ENCODE results near the gene FLT1. TPM values are rescaled to one million over a fixed set of nuclear protein-coding genes. Genes with fewer than 3 reads are reported as not detected.

FLT1 gene
- total and polyA plus RNA-seq, 2 donors, result 4.3 to 5.5 TPM

- H3K27me3 ChIP-seq (ENCODE audit: control insufficient read depth in 2 of 2, insufficient read depth in 1 of 2, low read length in 1 of 2), result no peaks in the 10 kb centered on the region
- peaks cover 0 to 3% of the 10 kb centered on the region in 2 donors for H3K4me1 ChIP-seq (ENCODE audit: control insufficient read depth in 2 of 2, insufficient read depth in 2 of 2, low read length in 2 of 2)
- H3K4me3 ChIP-seq (ENCODE audit: low read length in 2 of 2), result no peak overlapping the region
- no peaks in the 10 kb centered on the region for H3K36me3 ChIP-seq (ENCODE audit: control insufficient read depth in 2 of 2, insufficient read depth in 2 of 2, low read length in 1 of 2)
- H3K9me3 ChIP-seq (ENCODE audit: control insufficient read depth in 2 of 2, insufficient read depth in 1 of 2, low read length in 1 of 2), result no peaks in the 10 kb centered on the region
- no peak for DNase-seq (ENCODE audit: low read depth in 6 of 9, low spot score in 9 of 9)
- 97% methylated on average over 4 of the region's 4 CpGs for WGBS
- no peak overlapping the region for H3K27ac ChIP-seq (ENCODE audit: low read depth in 1 of 2, low read length in 1 of 2)
Observed at GRCh38 chr13:28420704-28421103, 74.2 kb downstream of the FLT1 start.

- H3K27ac ChIP-seq (ENCODE audit: low read depth in 1 of 2, low read length in 1 of 2), result no peak overlapping the region
- H3K36me3 ChIP-seq (ENCODE audit: control insufficient read depth in 2 of 2, insufficient read depth in 2 of 2, low read length in 1 of 2), result no peaks in the 10 kb centered on the region
- H3K9me3 ChIP-seq (ENCODE audit: control insufficient read depth in 2 of 2, insufficient read depth in 1 of 2, low read length in 1 of 2), result no peaks in the 10 kb centered on the region
- H3K27me3 ChIP-seq (ENCODE audit: control insufficient read depth in 2 of 2, insufficient read depth in 1 of 2, low read length in 1 of 2), result no peaks in the 10 kb centered on the region
- WGBS, result 79% methylated on average over 3 of the region's 3 CpGs
- no peak for DNase-seq (ENCODE audit: low read depth in 6 of 9, low spot score in 9 of 9)
- no peak overlapping the region for H3K4me3 ChIP-seq (ENCODE audit: low read length in 2 of 2)
- H3K4me1 ChIP-seq (ENCODE audit: control insufficient read depth in 2 of 2, insufficient read depth in 2 of 2, low read length in 2 of 2), result no peaks in the 10 kb centered on the region
Observed at GRCh38 chr13:28415994-28416421, 78.9 kb downstream of the FLT1 start.

GRCh38 chr13:28413999-28414398 is 80.9 kb downstream of the FLT1 start:
- Histone ChIP-seq H3K36me3 (ENCODE audit: control insufficient read depth in 2 of 2, insufficient read depth in 2 of 2, low read length in 1 of 2) (no peaks in the 10 kb centered on the region), H3K4me3 (ENCODE audit: low read length in 2 of 2) (no peak overlapping the region), H3K27ac (ENCODE audit: low read depth in 1 of 2, low read length in 1 of 2) (no peak overlapping the region), H3K4me1 (ENCODE audit: control insufficient read depth in 2 of 2, insufficient read depth in 2 of 2, low read length in 2 of 2) (peaks cover 0 to 7% of the 10 kb centered on the region in 2 donors), H3K9me3 (ENCODE audit: control insufficient read depth in 2 of 2, insufficient read depth in 1 of 2, low read length in 1 of 2) (no peaks in the 10 kb centered on the region), H3K27me3 (ENCODE audit: control insufficient read depth in 2 of 2, insufficient read depth in 1 of 2, low read length in 1 of 2) (no peaks in the 10 kb centered on the region)
- no peak for DNase-seq (ENCODE audit: low read depth in 6 of 9, low spot score in 9 of 9)
- WGBS, result 95% methylated on average over 4 of the region's 4 CpGs

GRCh38 chr13:28412981-28413380 is 81.9 kb downstream of the FLT1 start:
- DNase-seq (ENCODE audit: low read depth in 6 of 9, low spot score in 9 of 9), result no peak
- Histone ChIP-seq H3K36me3 (ENCODE audit: control insufficient read depth in 2 of 2, insufficient read depth in 2 of 2, low read length in 1 of 2) (no peaks in the 10 kb centered on the region), H3K4me1 (ENCODE audit: control insufficient read depth in 2 of 2, insufficient read depth in 2 of 2, low read length in 2 of 2) (peaks cover 2 to 16% of the 10 kb centered on the region in 2 donors), H3K27ac (ENCODE audit: low read depth in 1 of 2, low read length in 1 of 2) (no peak overlapping the region), H3K4me3 (ENCODE audit: low read length in 2 of 2) (no peak overlapping the region), H3K27me3 (ENCODE audit: control insufficient read depth in 2 of 2, insufficient read depth in 1 of 2, low read length in 1 of 2) (no peaks in the 10 kb centered on the region), H3K9me3 (ENCODE audit: control insufficient read depth in 2 of 2, insufficient read depth in 1 of 2, low read length in 1 of 2) (no peaks in the 10 kb centered on the region)
- 88% methylated on average over 8 of the region's 8 CpGs for WGBS

- Histone ChIP-seq H3K4me3 (ENCODE audit: low read length in 2 of 2) (no peak overlapping the region), H3K4me1 (ENCODE audit: control insufficient read depth in 2 of 2, insufficient read depth in 2 of 2, low read length in 2 of 2) (peaks cover 2 to 16% of the 10 kb centered on the region in 2 donors), H3K36me3 (ENCODE audit: control insufficient read depth in 2 of 2, insufficient read depth in 2 of 2, low read length in 1 of 2) (no peaks in the 10 kb centered on the region), H3K27me3 (ENCODE audit: control insufficient read depth in 2 of 2, insufficient read depth in 1 of 2, low read length in 1 of 2) (no peaks in the 10 kb centered on the region), H3K27ac (ENCODE audit: low read depth in 1 of 2, low read length in 1 of 2) (no peak overlapping the region), H3K9me3 (ENCODE audit: control insufficient read depth in 2 of 2, insufficient read depth in 1 of 2, low read length in 1 of 2) (no peaks in the 10 kb centered on the region)
- 39% methylated on average over 5 of the region's 5 CpGs for WGBS
- DNase-seq (ENCODE audit: low read depth in 6 of 9, low spot score in 9 of 9), result no peak
Observed at GRCh38 chr13:28411831-28412353, 83.0 kb downstream of the FLT1 start.

GRCh38 chr13:28410096-28410495 is 84.8 kb downstream of the FLT1 start:
- Histone ChIP-seq H3K36me3 (ENCODE audit: control insufficient read depth in 2 of 2, insufficient read depth in 2 of 2, low read length in 1 of 2) (no peaks in the 10 kb centered on the region), H3K4me1 (ENCODE audit: control insufficient read depth in 2 of 2, insufficient read depth in 2 of 2, low read length in 2 of 2) (peaks cover 2 to 16% of the 10 kb centered on the region in 2 donors), H3K9me3 (ENCODE audit: control insufficient read depth in 2 of 2, insufficient read depth in 1 of 2, low read length in 1 of 2) (no peaks in the 10 kb centered on the region), H3K4me3 (ENCODE audit: low read length in 2 of 2) (no peak overlapping the region), H3K27ac (ENCODE audit: low read depth in 1 of 2, low read length in 1 of 2) (no peak overlapping the region), H3K27me3 (ENCODE audit: control insufficient read depth in 2 of 2, insufficient read depth in 1 of 2, low read length in 1 of 2) (no peaks in the 10 kb centered on the region)
- no peak for DNase-seq (ENCODE audit: low read depth in 6 of 9, low spot score in 9 of 9)
- 2% methylated on average over 2 of the region's 2 CpGs for WGBS

GRCh38 chr13:28409648-28410047 is 85.3 kb downstream of the FLT1 start:
- H3K27ac ChIP-seq (ENCODE audit: low read depth in 1 of 2, low read length in 1 of 2), result no peak overlapping the region
- peaks cover 2 to 16% of the 10 kb centered on the region in 2 donors for H3K4me1 ChIP-seq (ENCODE audit: control insufficient read depth in 2 of 2, insufficient read depth in 2 of 2, low read length in 2 of 2)
- no peaks in the 10 kb centered on the region for H3K27me3 ChIP-seq (ENCODE audit: control insufficient read depth in 2 of 2, insufficient read depth in 1 of 2, low read length in 1 of 2)
- no peaks in the 10 kb centered on the region for H3K36me3 ChIP-seq (ENCODE audit: control insufficient read depth in 2 of 2, insufficient read depth in 2 of 2, low read length in 1 of 2)
- H3K4me3 ChIP-seq (ENCODE audit: low read length in 2 of 2), result no peak overlapping the region
- no peak for DNase-seq (ENCODE audit: low read depth in 6 of 9, low spot score in 9 of 9)
- no peaks in the 10 kb centered on the region for H3K9me3 ChIP-seq (ENCODE audit: control insufficient read depth in 2 of 2, insufficient read depth in 1 of 2, low read length in 1 of 2)

GRCh38 chr13:28408863-28409262 is 86.1 kb downstream of the FLT1 start:
- Histone ChIP-seq H3K9me3 (ENCODE audit: control insufficient read depth in 2 of 2, insufficient read depth in 1 of 2, low read length in 1 of 2) (no peaks in the 10 kb centered on the region), H3K4me1 (ENCODE audit: control insufficient read depth in 2 of 2, insufficient read depth in 2 of 2, low read length in 2 of 2) (peaks cover 2 to 16% of the 10 kb centered on the region in 2 donors), H3K36me3 (ENCODE audit: control insufficient read depth in 2 of 2, insufficient read depth in 2 of 2, low read length in 1 of 2) (no peaks in the 10 kb centered on the region), H3K27me3 (ENCODE audit: control insufficient read depth in 2 of 2, insufficient read depth in 1 of 2, low read length in 1 of 2) (no peaks in the 10 kb centered on the region), H3K27ac (ENCODE audit: low read depth in 1 of 2, low read length in 1 of 2) (no peak overlapping the region), H3K4me3 (ENCODE audit: low read length in 2 of 2) (no peak overlapping the region)
- WGBS, result 77% methylated on average over 1 of the region's 1 CpG
- no peak for DNase-seq (ENCODE audit: low read depth in 6 of 9, low spot score in 9 of 9)

GRCh38 chr13:28408235-28408848 is 86.6 kb downstream of the FLT1 start:
- Histone ChIP-seq H3K27ac (ENCODE audit: low read depth in 1 of 2, low read length in 1 of 2) (no peak overlapping the region), H3K27me3 (ENCODE audit: control insufficient read depth in 2 of 2, insufficient read depth in 1 of 2, low read length in 1 of 2) (no peaks in the 10 kb centered on the region), H3K4me3 (ENCODE audit: low read length in 2 of 2) (no peak overlapping the region), H3K9me3 (ENCODE audit: control insufficient read depth in 2 of 2, insufficient read depth in 1 of 2, low read length in 1 of 2) (no peaks in the 10 kb centered on the region), H3K36me3 (ENCODE audit: control insufficient read depth in 2 of 2, insufficient read depth in 2 of 2, low read length in 1 of 2) (no peaks in the 10 kb centered on the region), H3K4me1 (ENCODE audit: control insufficient read depth in 2 of 2, insufficient read depth in 2 of 2, low read length in 2 of 2) (peaks cover 2 to 16% of the 10 kb centered on the region in 2 donors)
- peak in 6 of 9 donors; percentile 6 to 55 (median 22) for DNase-seq (ENCODE audit: low read depth in 6 of 9, low spot score in 9 of 9)
- 10% methylated on average over 8 of the region's 8 CpGs for WGBS
